GM08714 (cell line): ENCODE results near the gene CCDC170.
"Not testable (repeated sequence)": the region's sequence is repeated elsewhere in the genome, so short reads cannot be mapped to it uniquely, and the experiment has no call there.

Experiments used
- H3K4me3 ChIP-seq: fragments of 200-500 bp; sonication (Bioruptor generic); 2 replicates; pipeline ENCODE4 v1.5.1; 2014; ENCODE audit warnings: mild to moderate bottlenecking, low read length, inconsistent platforms
- ZNF274 ChIP-seq: IDR thresholded peaks from 2 replicates; pipeline ENCODE4 v1.6.1; 2012; ENCODE audit warnings: mild to moderate bottlenecking, low read depth, low read length

The CCDC170 gene, protein sequence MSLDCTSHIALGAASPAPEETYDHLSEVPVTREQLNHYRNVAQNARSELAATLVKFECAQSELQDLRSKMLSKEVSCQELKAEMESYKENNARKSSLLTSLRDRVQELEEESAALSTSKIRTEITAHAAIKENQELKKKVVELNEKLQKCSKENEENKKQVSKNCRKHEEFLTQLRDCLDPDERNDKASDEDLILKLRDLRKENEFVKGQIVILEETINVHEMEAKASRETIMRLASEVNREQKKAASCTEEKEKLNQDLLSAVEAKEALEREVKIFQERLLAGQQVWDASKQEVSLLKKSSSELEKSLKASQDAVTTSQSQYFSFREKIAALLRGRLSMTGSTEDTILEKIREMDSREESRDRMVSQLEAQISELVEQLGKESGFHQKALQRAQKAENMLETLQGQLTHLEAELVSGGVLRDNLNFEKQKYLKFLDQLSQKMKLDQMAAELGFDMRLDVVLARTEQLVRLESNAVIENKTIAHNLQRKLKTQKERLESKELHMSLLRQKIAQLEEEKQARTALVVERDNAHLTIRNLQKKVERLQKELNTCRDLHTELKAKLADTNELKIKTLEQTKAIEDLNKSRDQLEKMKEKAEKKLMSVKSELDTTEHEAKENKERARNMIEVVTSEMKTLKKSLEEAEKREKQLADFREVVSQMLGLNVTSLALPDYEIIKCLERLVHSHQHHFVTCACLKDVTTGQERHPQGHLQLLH

DNA sequence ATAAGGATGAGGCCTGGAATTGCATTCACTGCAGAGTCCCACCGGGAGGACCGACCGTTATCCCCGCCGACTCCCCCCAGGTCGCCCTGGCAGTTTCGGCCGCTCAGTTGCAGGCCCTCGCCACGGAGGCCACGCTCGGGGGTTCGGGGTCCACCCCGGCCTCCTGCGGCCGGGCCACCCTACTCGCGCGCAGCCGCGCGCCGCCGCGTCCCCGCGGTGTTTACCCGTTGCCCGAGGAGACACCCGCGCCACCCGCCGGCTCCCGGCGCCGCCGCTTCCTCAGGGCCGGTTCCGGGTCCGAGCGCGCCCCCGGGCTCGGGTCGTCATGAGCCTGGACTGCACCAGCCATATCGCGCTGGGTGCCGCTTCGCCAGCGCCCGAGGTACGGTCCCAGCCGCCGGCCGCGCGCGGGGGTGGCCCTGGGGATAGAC is at the start of gene CCDC170:
CCDC170 (plus strand) TSS at position 214 of the 431 bp plus-strand sequence; CDS start at position 326, 112 bp downstream.
- peak within 1 kb of the TSS; percentile 54; the same call in 1 of the 2 replicates for H3K4me3 ChIP-seq
- TF ChIP-seq ZNF274, result no peak

DNA sequence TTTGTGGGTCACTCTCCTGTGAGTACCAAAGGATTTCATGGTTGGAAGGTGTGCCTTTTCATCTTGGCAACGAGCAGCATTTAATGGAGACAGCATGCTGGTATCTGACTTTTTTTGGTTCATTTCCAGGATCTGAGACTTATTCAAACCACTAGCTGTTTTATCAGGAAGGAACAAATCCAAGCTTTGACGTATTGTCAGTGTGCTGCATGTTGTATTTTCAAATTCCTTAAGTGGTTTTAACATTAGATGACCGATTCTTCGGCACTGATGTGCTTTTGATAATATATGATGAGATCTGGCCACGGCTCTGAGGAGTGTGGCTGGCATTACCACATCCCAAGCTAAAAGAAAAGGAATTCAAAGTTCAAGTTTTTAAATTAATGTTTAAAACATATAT is 48.3 kb upstream of the CCDC170 start:
- no peak overlapping the region for H3K4me3 ChIP-seq
- TF ChIP-seq ZNF274, result no peak

DNA sequence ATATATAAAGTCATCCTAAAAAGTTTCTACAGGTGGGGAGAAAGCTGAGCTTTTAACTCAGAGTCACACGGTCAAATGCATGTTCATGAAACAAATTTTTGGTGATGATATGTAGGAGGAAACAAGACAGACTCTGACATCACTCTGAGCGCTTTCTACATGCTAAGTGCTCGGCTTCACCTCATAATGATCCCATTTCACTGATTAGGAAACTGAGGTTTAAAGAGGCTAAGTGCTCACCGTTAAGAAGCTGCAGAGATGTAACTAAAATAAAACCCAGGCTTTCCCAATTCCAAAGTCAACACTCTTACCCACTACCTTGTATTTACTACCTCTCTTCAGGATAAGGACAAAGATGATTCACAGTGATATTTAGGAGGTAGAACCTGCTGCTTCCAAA is 46.6 kb upstream of the CCDC170 start:
- TF ChIP-seq ZNF274, result no peak
- H3K4me3 ChIP-seq, result no peak overlapping the region

DNA sequence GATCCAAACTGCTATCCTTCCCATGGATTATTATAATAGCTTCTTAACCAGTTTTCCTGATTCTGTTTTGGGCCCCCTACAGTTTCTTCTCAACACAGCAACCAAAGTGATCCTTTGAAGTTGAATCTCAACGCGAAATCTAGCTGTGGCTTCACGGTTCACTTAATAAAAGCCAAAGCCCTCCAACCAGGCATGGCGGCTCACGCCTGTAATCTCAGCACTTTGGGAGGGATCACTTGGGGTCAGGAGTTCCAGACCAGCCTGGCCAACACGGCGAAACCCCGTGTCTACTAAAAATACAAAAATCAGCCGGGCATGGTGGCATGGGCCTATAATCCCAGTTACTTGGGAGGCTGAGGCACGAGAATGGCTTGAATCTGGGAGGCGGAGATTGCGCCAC is 45.2 kb upstream of the CCDC170 start:
- no peak for TF ChIP-seq ZNF274
- H3K4me3 ChIP-seq, result no peak overlapping the region

DNA sequence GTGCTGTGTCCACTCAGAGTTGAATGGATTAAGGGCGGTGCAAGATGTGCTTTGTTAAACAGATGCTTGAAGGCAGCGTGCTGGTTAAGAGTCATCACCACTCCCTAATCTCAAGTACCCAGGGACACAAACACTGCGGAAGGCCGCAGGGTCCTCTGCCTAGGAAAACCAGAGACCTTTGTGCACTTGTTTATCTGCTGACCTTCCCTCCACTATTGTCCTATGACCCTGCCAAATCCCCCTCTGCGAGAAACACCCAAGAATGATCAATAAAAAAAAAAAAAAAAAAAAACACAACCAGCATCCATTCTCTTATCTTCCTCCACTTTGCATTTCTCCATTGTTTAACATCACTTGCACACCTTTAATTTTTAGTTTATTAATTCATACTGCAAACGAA is 42.9 kb upstream of the CCDC170 start:
- H3K4me3 ChIP-seq, result peak overlapping the region; percentile 92

DNA sequence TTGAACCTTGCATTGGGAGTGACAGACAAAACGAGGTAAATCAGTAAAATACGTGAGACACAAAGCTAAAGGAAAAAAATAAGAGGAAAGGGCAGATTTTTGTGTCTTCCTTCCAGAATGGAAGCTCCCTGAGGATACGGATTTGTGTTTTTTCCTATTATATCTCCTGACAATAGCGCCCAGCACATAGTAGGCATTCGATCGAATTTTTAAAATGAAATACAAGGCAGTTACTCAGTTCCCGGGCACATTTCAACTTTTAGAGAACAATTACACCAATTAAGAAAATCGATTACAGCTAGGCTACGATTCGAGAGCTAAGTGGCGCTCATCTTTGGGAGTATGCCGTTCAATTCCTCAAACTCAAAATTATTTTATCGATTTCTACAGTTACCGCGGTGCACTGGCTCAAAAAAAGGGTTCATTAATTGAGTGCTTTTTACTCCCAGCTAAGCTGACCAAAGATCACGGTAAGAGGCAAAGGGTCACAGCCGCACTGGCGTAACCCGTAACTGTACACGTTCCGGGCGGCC is 42.3 kb upstream of the CCDC170 start:
- H3K4me3 ChIP-seq, result peak overlapping the region; percentile 92
- TF ChIP-seq ZNF274, result no peak

DNA sequence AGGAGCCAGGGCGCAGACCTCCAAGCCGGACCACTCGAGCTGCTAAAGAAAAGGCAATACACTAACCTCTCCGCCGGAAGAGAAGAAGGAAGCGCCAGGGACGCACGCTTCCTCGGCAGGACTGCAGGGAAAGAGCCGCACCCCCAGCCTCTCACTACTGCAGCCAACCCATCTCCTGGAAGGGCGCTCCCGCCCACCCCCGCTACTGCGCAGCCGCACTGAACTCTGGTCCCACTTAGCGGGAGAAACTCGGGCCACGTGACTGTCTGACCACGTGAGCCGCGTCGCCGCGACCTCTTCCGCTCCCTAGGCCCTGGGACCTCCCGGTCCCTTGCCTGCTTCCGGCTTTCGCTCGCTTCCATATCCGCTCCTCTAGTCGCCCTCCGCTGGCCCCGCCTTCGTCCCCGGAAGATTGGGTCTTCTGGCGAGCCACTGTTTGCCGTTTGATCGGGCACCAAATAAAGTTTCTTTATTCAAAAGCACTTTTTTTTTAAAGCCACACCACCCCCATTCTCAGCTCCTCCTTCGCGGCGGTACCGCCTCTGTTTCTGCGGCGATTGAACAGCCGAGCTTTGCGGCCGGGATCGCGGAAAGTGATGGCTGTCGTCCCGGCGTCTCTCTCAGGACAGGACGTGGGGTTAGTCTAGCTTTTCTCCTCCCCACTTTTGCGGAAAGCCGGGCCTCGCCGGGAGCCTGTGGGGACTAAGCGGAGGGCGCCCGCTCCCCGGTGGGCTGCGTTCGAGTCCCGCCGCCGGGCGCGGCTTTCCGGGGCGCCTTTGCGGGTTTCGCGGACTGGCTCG is 41.7 kb upstream of the CCDC170 start, which contains the start of gene RMND1:
RMND1 (minus strand) TSS at position 177 of the 800 bp plus-strand sequence. CDS start 6,315 bp downstream, outside the sequence.
- H3K4me3 ChIP-seq, result peak within 1 kb of the TSS; percentile 98
- no peak for TF ChIP-seq ZNF274

DNA sequence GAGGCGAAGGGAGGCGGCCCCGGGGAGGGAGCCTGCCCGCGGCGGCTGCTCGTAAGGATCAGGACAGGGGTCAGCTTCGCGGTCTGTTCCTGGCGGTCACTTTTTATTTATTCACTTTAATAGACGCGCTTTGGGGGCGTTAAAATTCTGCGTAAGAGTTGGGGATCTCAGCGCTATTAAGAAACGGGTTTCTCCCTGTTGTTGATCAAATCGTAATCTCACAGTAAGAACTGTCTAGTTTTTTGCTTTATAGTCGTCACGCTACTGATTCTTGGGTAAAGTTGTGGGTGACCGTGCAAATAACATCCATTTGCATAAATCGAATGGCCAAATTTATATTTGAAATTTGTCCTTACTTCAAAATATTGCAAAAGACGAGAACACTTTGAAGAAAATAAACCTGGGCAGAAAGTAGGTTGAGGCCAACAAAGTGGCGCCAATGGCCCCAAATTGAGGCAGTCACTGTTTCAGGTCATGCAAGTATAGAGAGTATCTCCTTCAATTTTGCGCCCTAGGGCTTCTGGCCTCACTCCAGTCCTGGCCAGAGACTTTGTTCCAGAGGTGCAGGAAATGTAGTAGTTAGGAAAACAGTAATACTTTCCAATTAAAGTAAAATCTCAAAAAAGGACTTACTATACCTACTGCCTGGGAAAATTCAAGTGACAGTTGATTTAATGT is 40.9 kb upstream of the CCDC170 start:
- H3K4me3 ChIP-seq, result peak overlapping the region; percentile 98
- TF ChIP-seq ZNF274, result no peak

DNA sequence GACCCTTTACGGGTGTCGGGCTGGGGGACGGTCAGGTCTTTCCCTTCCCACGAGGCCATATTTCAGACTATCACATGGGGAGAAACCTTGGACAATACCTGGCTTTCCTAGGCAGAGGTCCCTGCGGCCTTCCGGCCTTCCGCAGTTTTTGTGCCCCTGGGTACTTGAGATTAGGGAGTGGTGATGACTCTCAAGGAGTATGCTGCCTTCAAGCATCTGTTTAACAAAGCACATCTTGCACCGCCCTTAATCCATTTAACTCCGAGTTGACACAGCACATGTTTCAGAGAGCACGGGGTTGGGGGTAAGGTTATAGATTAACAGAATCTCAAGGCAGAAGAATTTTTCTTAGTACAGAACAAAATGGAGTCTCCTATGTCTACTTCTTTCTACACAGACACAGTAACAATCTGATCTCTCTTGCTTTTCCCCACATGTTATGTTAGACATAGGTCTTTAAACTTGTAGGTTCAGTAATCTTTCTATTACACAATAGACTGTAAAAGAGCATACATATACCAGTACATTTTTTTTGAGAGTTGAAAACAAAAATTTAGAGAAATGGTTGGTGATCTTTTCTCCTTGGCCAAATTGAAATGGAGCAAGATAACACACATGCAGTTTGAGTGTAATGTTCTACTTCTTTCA is 37.9 kb upstream of the CCDC170 start:
- not testable (repeated sequence) for H3K4me3 ChIP-seq

DNA sequence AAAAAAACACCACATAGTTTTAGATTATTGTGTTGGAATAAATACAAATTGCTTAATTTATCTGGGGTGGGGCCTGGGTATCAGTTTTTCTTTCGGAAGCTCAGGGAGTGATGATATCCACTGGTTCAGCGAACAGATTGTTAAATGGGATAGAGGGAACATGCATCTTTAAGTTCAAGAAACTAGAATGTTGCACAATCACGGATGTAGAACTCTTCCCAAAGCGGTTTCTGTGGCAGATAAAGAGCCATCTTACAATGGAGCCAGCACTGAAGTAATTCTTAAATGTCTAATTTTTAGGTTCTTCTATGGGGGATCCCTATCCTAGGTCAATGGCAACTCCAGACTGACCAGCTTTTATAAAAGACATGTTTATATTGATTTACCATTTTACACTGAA is 32.1 kb upstream of the CCDC170 start:
- H3K4me3 ChIP-seq, result no peak overlapping the region
- no peak for TF ChIP-seq ZNF274

DNA sequence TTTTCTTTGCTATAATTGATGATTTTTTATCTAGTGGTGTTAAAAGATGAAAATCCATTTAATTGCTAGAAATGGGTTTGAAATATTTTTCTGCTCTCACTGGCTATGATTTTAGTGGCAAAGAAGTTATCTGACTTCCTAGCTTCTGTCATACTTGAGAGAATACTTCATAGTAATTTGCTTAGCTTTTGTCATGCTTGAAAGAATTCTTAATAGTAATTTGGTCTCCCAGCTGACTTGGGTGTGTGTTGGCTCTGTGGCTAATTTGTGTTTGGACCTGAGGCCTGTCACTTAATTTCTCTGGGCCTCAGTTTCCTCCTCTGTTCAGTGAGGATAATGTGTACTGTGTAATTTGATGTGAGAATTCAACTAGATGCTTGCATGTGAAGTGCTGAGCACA is 29.1 kb upstream of the CCDC170 start:
- TF ChIP-seq ZNF274, result no peak

DNA sequence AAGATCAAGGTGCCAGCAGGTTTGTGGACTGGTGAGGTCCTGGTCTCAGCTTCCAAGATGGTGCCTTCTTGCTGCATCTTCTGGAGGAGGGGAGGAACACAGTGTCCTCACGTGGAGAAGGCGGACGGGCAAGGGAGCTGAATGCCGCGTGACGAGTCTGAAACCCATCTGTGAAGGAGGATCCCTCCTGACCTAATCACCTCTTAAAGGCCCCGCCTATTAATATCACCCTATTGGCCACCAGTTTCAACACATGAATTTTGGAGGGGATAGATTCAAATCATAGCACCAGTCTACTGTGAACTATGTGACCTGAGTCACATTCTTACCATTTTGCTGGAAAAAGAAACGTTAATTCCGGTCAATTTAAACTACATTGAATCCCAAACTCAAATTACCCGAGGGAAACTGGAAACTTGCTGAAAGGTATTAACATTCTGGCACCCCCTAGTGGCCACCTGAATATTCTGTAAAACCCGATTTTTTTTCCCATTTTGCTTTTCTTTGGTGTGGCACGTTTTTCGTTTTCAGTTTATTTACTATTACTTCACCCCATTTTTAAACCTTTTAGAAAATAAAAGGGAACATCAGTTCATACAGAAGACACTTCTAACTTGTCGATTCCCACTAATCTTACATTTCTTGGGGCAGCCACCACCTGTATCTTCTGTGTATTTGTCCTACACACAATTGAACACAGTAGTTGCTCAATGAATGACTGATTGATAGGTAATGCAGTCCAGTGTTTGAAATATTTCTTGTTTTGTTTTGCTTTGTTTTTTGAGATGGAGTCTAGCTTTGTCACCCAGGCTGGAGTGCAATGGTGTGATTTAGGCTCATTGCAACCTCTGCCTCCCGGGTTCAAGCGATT is 17.9 kb upstream of the CCDC170 start:
- H3K4me3 ChIP-seq, result no peak overlapping the region
- no peak for TF ChIP-seq ZNF274

More for the DNA sequence above, 29.1 kb upstream of the CCDC170 start:
- no peak overlapping the region for H3K4me3 ChIP-seq
